ES-I3 (cell line): Measurements from ENCODE around the gene RFTN1.

Experiments
- H3K36me3 ChIP-seq: 2 replicates; pipeline ENCODE4 v1.6.1; 2013; ENCODE audit warnings: mild to moderate bottlenecking, low read length, control low read depth, moderate library complexity; ENCODE audit not compliant: insufficient read depth
- H3K4me1 ChIP-seq: 2 replicates; pipeline ENCODE4 v1.6.1; 2013; ENCODE audit warnings: mild to moderate bottlenecking, control low read depth, low read length; ENCODE audit not compliant: insufficient read depth
- H3K9ac ChIP-seq: 2 replicates; pipeline ENCODE4 v1.6.1; 2013; ENCODE audit warnings: low read depth, mild to moderate bottlenecking, low read length, moderate library complexity
- H3K9me3 ChIP-seq: 2 replicates; pipeline ENCODE4 v1.6.1; 2013; ENCODE audit warnings: mild to moderate bottlenecking, low read length, moderate library complexity; ENCODE audit not compliant: control insufficient read depth, insufficient read depth

RFTN1 gene

GRCh38 chr3:16427103-16427965 lies 86.2 kb downstream of the RFTN1 start:
- no peaks in the 10 kb centered on the region for H3K36me3 ChIP-seq
- H3K9ac ChIP-seq, result no peak overlapping the region
- H3K4me1 ChIP-seq, result no peaks in the 10 kb centered on the region
- no peaks in the 10 kb centered on the region for H3K9me3 ChIP-seq

GRCh38 chr3:16426665-16427064 lies 86.8 kb downstream of the RFTN1 start:
- Histone ChIP-seq H3K4me1 (no peaks in the 10 kb centered on the region), H3K9ac (no peak overlapping the region), H3K36me3 (no peaks in the 10 kb centered on the region), H3K9me3 (no peaks in the 10 kb centered on the region)

- H3K36me3 ChIP-seq, result no peaks in the 10 kb centered on the region
- no peaks in the 10 kb centered on the region for H3K4me1 ChIP-seq
- H3K9me3 ChIP-seq, result no peaks in the 10 kb centered on the region
- no peak overlapping the region for H3K9ac ChIP-seq
Measured at GRCh38 chr3:16426029-16426400, 87.5 kb downstream of the RFTN1 start.

- no peaks in the 10 kb centered on the region for H3K9me3 ChIP-seq
- no peak overlapping the region for H3K9ac ChIP-seq
- H3K4me1 ChIP-seq, result no peaks in the 10 kb centered on the region
- H3K36me3 ChIP-seq, result no peaks in the 10 kb centered on the region
Measured at GRCh38 chr3:16425398-16426028, 88.0 kb downstream of the RFTN1 start.

- no peaks in the 10 kb centered on the region for H3K4me1 ChIP-seq
Measured at GRCh38 chr3:16423947-16424673, 89.4 kb downstream of the RFTN1 start.

GRCh38 chr3:16423298-16423697 lies 90.2 kb downstream of the RFTN1 start:
- Histone ChIP-seq H3K36me3 (no peaks in the 10 kb centered on the region), H3K4me1 (no peaks in the 10 kb centered on the region)

More at GRCh38 chr3:16423947-16424673, 89.4 kb downstream of the RFTN1 start:
- Histone ChIP-seq H3K9me3 (no peaks in the 10 kb centered on the region), H3K9ac (no peak overlapping the region), H3K36me3 (no peaks in the 10 kb centered on the region)

GRCh38 chr3:16419640-16420241 lies 93.8 kb downstream of the RFTN1 start:
- no peaks in the 10 kb centered on the region for H3K36me3 ChIP-seq
- no peaks in the 10 kb centered on the region for H3K9me3 ChIP-seq
- no peak overlapping the region for H3K9ac ChIP-seq
- no peaks in the 10 kb centered on the region for H3K4me1 ChIP-seq

More at GRCh38 chr3:16423298-16423697, 90.2 kb downstream of the RFTN1 start:
- Histone ChIP-seq H3K9me3 (no peaks in the 10 kb centered on the region), H3K9ac (no peak overlapping the region)

GRCh38 chr3:16417945-16418739 lies 95.4 kb downstream of the RFTN1 start:
- H3K36me3 ChIP-seq, result no peaks in the 10 kb centered on the region

GRCh38 chr3:16415911-16416476 lies 97.5 kb downstream of the RFTN1 start:
- Histone ChIP-seq H3K9ac (no peak overlapping the region), H3K9me3 (no peaks in the 10 kb centered on the region), H3K4me1 (no peaks in the 10 kb centered on the region), H3K36me3 (no peaks in the 10 kb centered on the region)

More at GRCh38 chr3:16417945-16418739, 95.4 kb downstream of the RFTN1 start:
- no peaks in the 10 kb centered on the region for H3K9me3 ChIP-seq
- no peak overlapping the region for H3K9ac ChIP-seq
- H3K4me1 ChIP-seq, result no peaks in the 10 kb centered on the region

GRCh38 chr3:16413321-16413720 lies 100.2 kb downstream of the RFTN1 start:
- no peaks in the 10 kb centered on the region for H3K36me3 ChIP-seq
- H3K9ac ChIP-seq, result no peak overlapping the region
- H3K4me1 ChIP-seq, result no peaks in the 10 kb centered on the region
- no peaks in the 10 kb centered on the region for H3K9me3 ChIP-seq

GRCh38 chr3:16412192-16412800 lies 101.2 kb downstream of the RFTN1 start:
- Histone ChIP-seq H3K4me1 (no peaks in the 10 kb centered on the region), H3K36me3 (no peaks in the 10 kb centered on the region), H3K9ac (no peak overlapping the region), H3K9me3 (no peaks in the 10 kb centered on the region)

- Histone ChIP-seq H3K36me3 (no peaks in the 10 kb centered on the region), H3K9me3 (no peaks in the 10 kb centered on the region), H3K4me1 (no peaks in the 10 kb centered on the region), H3K9ac (no peak overlapping the region)
Measured at GRCh38 chr3:16411441-16411840, 102.1 kb downstream of the RFTN1 start.

GRCh38 chr3:16410659-16411058 lies 102.8 kb downstream of the RFTN1 start:
- Histone ChIP-seq H3K4me1 (no peaks in the 10 kb centered on the region), H3K36me3 (no peaks in the 10 kb centered on the region), H3K9ac (no peak overlapping the region)

More at GRCh38 chr3:16410659-16411058, 102.8 kb downstream of the RFTN1 start:
- no peaks in the 10 kb centered on the region for H3K9me3 ChIP-seq
